HG03521 (cell line): Measurements from ENCODE around the gene CCR2.
"Not testable (repeated sequence)": the region's sequence is repeated elsewhere in the genome, so short reads cannot be mapped to it uniquely, and the experiment has no call there.

Experiments
- ATAC-seq: cut with Tn5 transposase; IDR thresholded peaks from one replicate; pipeline ENCODE4 v1.9.1; 2021; ENCODE audit warnings: mild to moderate bottlenecking, moderate library complexity; ENCODE audit not compliant: unreplicated experiment

Gene CCR2

GRCh38 chr3:46353647-46354410 is at the start of gene CCR2:
CCR2 (plus strand) TSS chr3:46354111; CDS start chr3:46357528, 3,417 bp downstream.
- ATAC-seq = no peak

GRCh38 chr3:46304739-46305138 is 49.2 kb upstream of the CCR2 start:
- no peak for ATAC-seq

GRCh38 chr3:46312991-46313390 is 40.9 kb upstream of the CCR2 start:
- ATAC-seq = no peak

GRCh38 chr3:46314517-46314916 is 39.4 kb upstream of the CCR2 start:
- ATAC-seq = no peak

- no peak for ATAC-seq
Measured at GRCh38 chr3:46316206-46316605, 37.7 kb upstream of the CCR2 start.

GRCh38 chr3:46318207-46318927 is 35.5 kb upstream of the CCR2 start:
- no peak for ATAC-seq

GRCh38 chr3:46321461-46322104 is 32.3 kb upstream of the CCR2 start:
- ATAC-seq = no peak

- no peak for ATAC-seq
Measured at GRCh38 chr3:46324036-46324435, 29.9 kb upstream of the CCR2 start.

GRCh38 chr3:46325645-46326300 is 28.1 kb upstream of the CCR2 start:
- ATAC-seq = no peak

- ATAC-seq = not testable (repeated sequence)
Measured at GRCh38 chr3:46330676-46331075, 23.2 kb upstream of the CCR2 start.

GRCh38 chr3:46334741-46335478 is 19.0 kb upstream of the CCR2 start:
- ATAC-seq = no peak

GRCh38 chr3:46335541-46335940 is 18.4 kb upstream of the CCR2 start:
- no peak for ATAC-seq

GRCh38 chr3:46337911-46338310 is 16.0 kb upstream of the CCR2 start:
- no peak for ATAC-seq

GRCh38 chr3:46338840-46339239 is 15.1 kb upstream of the CCR2 start:
- ATAC-seq = no peak

- no peak for ATAC-seq
Measured at GRCh38 chr3:46344476-46344875, 9.4 kb upstream of the CCR2 start.

GRCh38 chr3:46348823-46349482 is 5.0 kb upstream of the CCR2 start:
- ATAC-seq = no peak

- ATAC-seq = peak; percentile 63
Measured at GRCh38 chr3:46349484-46350261, 4.2 kb upstream of the CCR2 start.

GRCh38 chr3:46350262-46350565 is 3.7 kb upstream of the CCR2 start:
- ATAC-seq = no peak

- ATAC-seq = no peak
Measured at GRCh38 chr3:46351646-46352045, 2.3 kb upstream of the CCR2 start.

- no peak for ATAC-seq
Measured at GRCh38 chr3:46353090-46353489, 821 bp upstream of the CCR2 start.
